Keratinocyte (primary cell): Measurements from ENCODE around the gene FCSK.
A peak's percentile ranks its signal among the peaks of the same experiment; 100 is the strongest.

Experiments used
- CTCF ChIP-seq, 3 experiments: IDR thresholded peaks in 1 of 3; conservative IDR thresholded peaks in 1 of 3; optimal IDR thresholded peaks in 1 of 3; 2 replicates in 2 of 3; 3 replicates in 1 of 3; pipeline versions ENCODE3 to v1.5.1; 2011; ENCODE audit warnings: low read length in 3 of 3, mild to moderate bottlenecking in 3 of 3, moderate library complexity in 2 of 3, control low read depth in 1 of 3, inconsistent platforms in 1 of 3; ENCODE audit not compliant: insufficient read depth in 2 of 3; ENCODE audit errors: extremely low read depth in 1 of 3
- EZH2 ChIP-seq: IDR thresholded peaks from one replicate; pipeline ENCODE4 v1.6.1; 2012; ENCODE audit warnings: inconsistent platforms, mild to moderate bottlenecking, low read length, moderate library complexity

- TF ChIP-seq CTCF (optimal IDR thresholded peaks at IDR 0.05 in 1 of 3, IDR thresholded peaks at IDR 0.05 in 1 of 3, conservative IDR thresholded peaks at IDR 0.05 in 1 of 3; ENCODE audit: extremely low read depth in 1 of 3, insufficient read depth in 2 of 3, low read length in 3 of 3) (peak in 1 of 3 experiments; percentile 13), EZH2 (no peak)
These were observed at the start of gene FCSK for GRCh38 chr16:70454222-70455034.
